Uterus (tissue), 4 donors: ENCODE measurements around the gene ZBTB44. TPM values are rescaled to one million over a fixed set of nuclear protein-coding genes. Genes with fewer than 3 reads are reported as not detected.

Experiments
- DNase-seq, 2 donors: peaks; one replicate each; pipeline ENCODE4 v3.0.0-alpha.2; 2019 to 2020
- H3K27ac ChIP-seq, 2 donors: fragments of 200-600 bp; sonication (generic); 1 replicate in 1 of 2; 2 replicates in 1 of 2; pipeline ENCODE4 v1.5.1; 2016 to 2018
- H3K27me3 ChIP-seq, 2 donors: fragments of 200-600 bp; sonication (generic); one replicate each; pipeline ENCODE4 v1.5.1; 2018 to 2019; ENCODE audit warnings: control low read depth in 1 of 2
- H3K36me3 ChIP-seq, 2 donors: fragments of 200-600 bp; sonication (generic); one replicate each; pipeline ENCODE4 v1.5.1; 2019; ENCODE audit warnings: control low read depth in 1 of 2
- H3K4me1 ChIP-seq, 2 donors: fragments of 200-600 bp; sonication (generic); one replicate each; pipeline ENCODE4 v1.5.1; 2018 to 2019; ENCODE audit warnings: control low read depth in 1 of 2
- H3K4me3 ChIP-seq, 2 donors: fragments of 200-600 bp; sonication (generic); 1 replicate in 1 of 2; 2 replicates in 1 of 2; pipeline ENCODE4 v1.5.1; 2018 to 2019; ENCODE audit warnings: mild to moderate bottlenecking in 1 of 2
- H3K9me3 ChIP-seq, 2 donors: fragments of 200-600 bp; sonication (generic); one replicate each; pipeline ENCODE4 v1.5.1; 2019; ENCODE audit warnings: control low read depth in 1 of 2
- POLR2A ChIP-seq, 2 donors: fragments of 450-650 bp; IDR thresholded peaks; one replicate each; pipeline ENCODE4 v1.6.1; 2016; ENCODE audit warnings: antibody characterized with exemption in 2 of 2, mild to moderate bottlenecking in 1 of 2, moderate library complexity in 1 of 2
- intact Hi-C: fragments of 100-400 bp; cut with DNase I; formaldehyde crosslinking; loops from one replicate; pipeline ENCODE4 v1.15.1; 2023; ENCODE audit warnings: low total_unique reads
- total RNA-seq, 4 donors: library from RNA; depleted of rRNA in 3 of 4; stranded (reverse); fragments of >200 nt in 3 of 4; gene quantifications; one replicate each; pipeline versions ENCODE4 v1.1.0 to v1.2.4, GENCODE V29; 2014 to 2023
- TF ChIP-seq, protein P1 (sequence below), 4 experiments: fragments of 200-600 bp in 2 of 4; fragments of 450-650 bp in 2 of 4; sonication (generic) in 2 of 4; IDR thresholded peaks; one replicate each; pipeline ENCODE4 v1.5.1; 2016 to 2019; ENCODE audit warnings: antibody characterized with exemption in 4 of 4, mild to moderate bottlenecking in 2 of 4, moderate library complexity in 1 of 4
- donor health status: DM: yes; HTN: yes; CAD: no.

Gene ZBTB44
- total RNA-seq, 4 donors from 2014 or later = 57.4 to 126 (median 95.5) TPM

GRCh38 chr11:130278151-130278550, 36.6 kb downstream of the ZBTB44 start:
- H3K4me1 ChIP-seq = no peaks in the 10 kb centered on the region
- H3K4me3 ChIP-seq = no peak overlapping the region
- no peaks in the 10 kb centered on the region for H3K9me3 ChIP-seq
- TF ChIP-seq, protein P1, sequence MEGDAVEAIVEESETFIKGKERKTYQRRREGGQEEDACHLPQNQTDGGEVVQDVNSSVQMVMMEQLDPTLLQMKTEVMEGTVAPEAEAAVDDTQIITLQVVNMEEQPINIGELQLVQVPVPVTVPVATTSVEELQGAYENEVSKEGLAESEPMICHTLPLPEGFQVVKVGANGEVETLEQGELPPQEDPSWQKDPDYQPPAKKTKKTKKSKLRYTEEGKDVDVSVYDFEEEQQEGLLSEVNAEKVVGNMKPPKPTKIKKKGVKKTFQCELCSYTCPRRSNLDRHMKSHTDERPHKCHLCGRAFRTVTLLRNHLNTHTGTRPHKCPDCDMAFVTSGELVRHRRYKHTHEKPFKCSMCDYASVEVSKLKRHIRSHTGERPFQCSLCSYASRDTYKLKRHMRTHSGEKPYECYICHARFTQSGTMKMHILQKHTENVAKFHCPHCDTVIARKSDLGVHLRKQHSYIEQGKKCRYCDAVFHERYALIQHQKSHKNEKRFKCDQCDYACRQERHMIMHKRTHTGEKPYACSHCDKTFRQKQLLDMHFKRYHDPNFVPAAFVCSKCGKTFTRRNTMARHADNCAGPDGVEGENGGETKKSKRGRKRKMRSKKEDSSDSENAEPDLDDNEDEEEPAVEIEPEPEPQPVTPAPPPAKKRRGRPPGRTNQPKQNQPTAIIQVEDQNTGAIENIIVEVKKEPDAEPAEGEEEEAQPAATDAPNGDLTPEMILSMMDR (IDR thresholded peaks at IDR 0.05) = no peak
- TF ChIP-seq POLR2A (IDR thresholded peaks at IDR 0.05) = no peak
- intact Hi-C loops = no loop called here
- no peaks in the 10 kb centered on the region for H3K27me3 ChIP-seq
- no peak for DNase-seq
- no peaks in the 10 kb centered on the region for H3K36me3 ChIP-seq
- H3K27ac ChIP-seq = no peak overlapping the region

DNA sequence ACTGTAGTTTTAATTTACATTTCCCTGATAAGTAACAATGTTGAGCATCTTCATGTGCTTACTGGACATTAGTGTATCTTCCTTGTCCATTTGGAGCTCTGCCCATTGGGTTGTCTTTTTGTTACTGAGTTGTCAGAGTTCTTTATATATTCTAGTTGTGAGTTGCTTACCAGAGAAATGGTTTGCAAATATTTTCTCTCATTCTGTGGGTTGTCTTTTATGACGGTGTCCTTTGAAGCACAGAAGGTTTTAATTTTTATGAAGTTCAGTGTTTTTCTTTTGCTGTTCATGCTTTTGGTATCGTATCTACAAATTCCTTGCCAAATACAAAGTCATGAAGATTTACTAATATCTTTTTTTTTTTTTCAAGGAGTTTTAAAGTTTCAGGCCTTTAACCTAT, 42.4 kb downstream of the ZBTB44 start:
- intact Hi-C loops = no loop called here
- Histone ChIP-seq H3K9me3 (no peaks in the 10 kb centered on the region), H3K4me3 (no peak overlapping the region), H3K36me3 (no peaks in the 10 kb centered on the region), H3K27ac (no peak overlapping the region), H3K4me1 (no peaks in the 10 kb centered on the region), H3K27me3 (no peaks in the 10 kb centered on the region)
- no peak for TF ChIP-seq POLR2A (IDR thresholded peaks at IDR 0.05)
- TF ChIP-seq, protein P1 (IDR thresholded peaks at IDR 0.05) = no peak
- no peak for DNase-seq

DNA sequence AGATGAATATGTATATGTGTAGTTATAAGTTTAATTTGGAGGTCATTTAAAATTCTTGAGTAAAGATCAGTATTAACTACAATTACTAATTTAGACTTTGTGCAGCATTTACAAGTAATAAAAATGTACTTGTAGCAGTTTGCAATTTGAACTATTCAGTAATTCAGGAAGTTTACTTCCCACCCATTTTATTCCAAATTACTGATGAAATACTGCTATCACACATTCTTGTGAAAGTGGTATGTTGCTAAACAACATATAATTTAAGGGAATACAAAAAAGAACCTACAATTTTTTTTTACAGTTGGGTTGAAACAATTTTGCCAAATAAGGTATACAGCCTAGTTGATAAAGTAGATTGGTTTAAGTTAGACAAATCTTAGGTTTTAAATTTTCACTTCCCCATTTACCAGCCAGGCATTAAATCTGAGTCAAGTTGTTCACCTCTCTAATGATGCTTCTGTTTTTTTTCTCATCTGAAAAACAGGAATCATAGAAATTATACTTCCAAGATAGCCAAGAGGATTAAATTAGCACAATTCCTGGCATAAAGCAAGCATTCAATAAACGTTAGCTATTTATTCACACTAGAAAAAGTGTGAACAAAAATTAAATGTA, 45.3 kb downstream of the ZBTB44 start:
- intact Hi-C loops = no loop called here
- Histone ChIP-seq H3K4me3 (no peak overlapping the region), H3K27me3 (no peaks in the 10 kb centered on the region), H3K27ac (no peak overlapping the region), H3K36me3 (no peaks in the 10 kb centered on the region), H3K4me1 (no peaks in the 10 kb centered on the region), H3K9me3 (no peaks in the 10 kb centered on the region)
- TF ChIP-seq POLR2A (IDR thresholded peaks at IDR 0.05) = no peak
- TF ChIP-seq, protein P1 (IDR thresholded peaks at IDR 0.05) = no peak
- DNase-seq = no peak

DNA sequence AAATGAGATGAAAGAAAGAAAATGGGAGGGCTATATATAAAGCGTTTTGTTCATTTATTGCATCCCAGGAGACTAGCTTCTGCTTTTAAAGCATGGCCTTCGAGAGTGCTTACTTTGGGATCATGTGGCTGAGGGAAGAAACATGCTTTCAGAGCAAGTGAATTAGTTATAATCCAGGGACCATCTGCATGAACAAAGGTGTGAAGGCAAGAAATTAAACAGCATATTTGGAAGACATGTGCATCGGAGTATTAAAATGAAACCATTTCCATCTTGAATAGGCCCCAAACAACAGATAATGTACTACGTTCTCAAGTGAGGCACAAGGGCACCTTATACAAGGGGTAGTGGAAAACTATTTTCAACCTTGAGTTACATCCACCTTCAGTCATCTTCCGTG, 51.4 kb downstream of the ZBTB44 start:
- Histone ChIP-seq H3K36me3 (no peaks in the 10 kb centered on the region), H3K27ac (no peak overlapping the region), H3K9me3 (peaks cover 0 to 4% of the 10 kb centered on the region in 2 donors), H3K4me3 (no peak overlapping the region), H3K4me1 (no peaks in the 10 kb centered on the region), H3K27me3 (no peaks in the 10 kb centered on the region)
- TF ChIP-seq, protein P1 (IDR thresholded peaks at IDR 0.05) = no peak
- TF ChIP-seq POLR2A (IDR thresholded peaks at IDR 0.05) = no peak
- DNase-seq = no peak
- intact Hi-C loops = no loop called here

GRCh38 chr11:130262424-130262823, 52.3 kb downstream of the ZBTB44 start:
- H3K9me3 ChIP-seq = peaks cover 0 to 4% of the 10 kb centered on the region in 2 donors
- no peak for DNase-seq
- no peaks in the 10 kb centered on the region for H3K36me3 ChIP-seq
- H3K27me3 ChIP-seq = no peaks in the 10 kb centered on the region
- no peaks in the 10 kb centered on the region for H3K4me1 ChIP-seq
- H3K4me3 ChIP-seq = no peak overlapping the region
- no peak overlapping the region for H3K27ac ChIP-seq
- intact Hi-C loops = no loop called here
- TF ChIP-seq POLR2A (IDR thresholded peaks at IDR 0.05) = no peak
- TF ChIP-seq, protein P1 (IDR thresholded peaks at IDR 0.05) = no peak
